HEK293 (cell line): ENCODE results near the gene PIGBOS1.
"Not testable (repeated sequence)": the region's sequence is repeated elsewhere in the genome, so short reads cannot be mapped to it uniquely, and the experiment has no call there.

Source experiments
- CTCF ChIP-seq: fragments of 450-650 bp; formaldehyde crosslinking; IDR thresholded peaks from 2 replicates; pipeline ENCODE4 v1.5.1; 2016; ENCODE audit warnings: missing biosample characterization, missing genetic modification characterization
- HOXA7 ChIP-seq: sonication (generic); formaldehyde crosslinking; IDR thresholded peaks from 2 replicates; pipeline ENCODE4 v1.8.1; 2022; ENCODE audit warnings: missing genetic modification reagents, borderline replicate concordance
- PBX3 ChIP-seq: sonication (generic); formaldehyde crosslinking; IDR thresholded peaks from 2 replicates; pipeline ENCODE4 v1.8.1; 2022; ENCODE audit warnings: mild to moderate bottlenecking, moderate library complexity, missing genetic modification reagents
- REST ChIP-seq: fragments of 450-650 bp; formaldehyde crosslinking; IDR thresholded peaks from 2 replicates; pipeline ENCODE4 v1.5.1; 2016; ENCODE audit warnings: missing biosample characterization, missing genetic modification characterization
- SALL2 ChIP-seq: fragments of 450-650 bp; formaldehyde crosslinking; IDR thresholded peaks from 2 replicates; pipeline ENCODE4 v1.5.0; 2017; ENCODE audit warnings: missing biosample characterization, mild to moderate bottlenecking, missing genetic modification characterization, borderline replicate concordance
- SETDB1 ChIP-seq: IDR thresholded peaks from one replicate; pipeline ENCODE4 v1.6.1; 2017; ENCODE audit warnings: mild to moderate bottlenecking, low read length, moderate library complexity, mixed read lengths; ENCODE audit not compliant: insufficient read length
- WT1 ChIP-seq: fragments of 450-650 bp; formaldehyde crosslinking; IDR thresholded peaks from 2 replicates; pipeline ENCODE4 v1.5.1; 2016; ENCODE audit warnings: missing biosample characterization, missing genetic modification characterization
- ZNF148 ChIP-seq: fragments of 450-650 bp; formaldehyde crosslinking; IDR thresholded peaks from 2 replicates; pipeline ENCODE4 v1.5.0; 2017; ENCODE audit warnings: missing biosample characterization, missing genetic modification characterization, borderline replicate concordance
- ZNF18 ChIP-seq: fragments of 450-650 bp; formaldehyde crosslinking; IDR thresholded peaks from 2 replicates; pipeline ENCODE4 v1.5.1; 2016; ENCODE audit warnings: missing biosample characterization, missing genetic modification characterization
- ZNF214 ChIP-seq: fragments of 450-650 bp; formaldehyde crosslinking; IDR thresholded peaks from 2 replicates; pipeline ENCODE4 v1.5.1; 2017; ENCODE audit warnings: missing biosample characterization, mild to moderate bottlenecking, missing genetic modification characterization, borderline replicate concordance
- ZNF274 ChIP-seq, 2 experiments: fragments of 200-500 bp in 1 of 2; fragments of 450-650 bp in 1 of 2; sonication (Bioruptor generic) in 1 of 2; formaldehyde crosslinking in 1 of 2; IDR thresholded peaks; 2 replicates each; pipeline versions ENCODE4 v1.5.1 to v1.6.1; 2014 to 2016; ENCODE audit warnings: borderline replicate concordance in 1 of 2, inconsistent platforms in 1 of 2, low read length in 1 of 2, missing biosample characterization in 1 of 2, missing genetic modification characterization in 1 of 2
- ZNF302 ChIP-seq: fragments of 450-650 bp; formaldehyde crosslinking; IDR thresholded peaks from 2 replicates; pipeline ENCODE4 v1.5.1; 2016; ENCODE audit warnings: missing biosample characterization, missing genetic modification characterization, low read depth
- ZNF433 ChIP-seq: fragments of 450-650 bp; formaldehyde crosslinking; IDR thresholded peaks from 2 replicates; pipeline ENCODE4 v1.5.1; 2016; ENCODE audit warnings: missing biosample characterization, missing genetic modification characterization, low read depth
- ZSCAN16 ChIP-seq: fragments of 450-650 bp; formaldehyde crosslinking; IDR thresholded peaks from 2 replicates; pipeline ENCODE4 v1.5.1; 2016; ENCODE audit warnings: missing biosample characterization, missing genetic modification characterization

GRCh38 chr15:55286442-55287189 is 32.3 kb downstream of the PIGBOS1 start:
- not testable (repeated sequence) for TF ChIP-seq ZNF214 (tag by site-specific recombination); CTCF (tag by site-specific recombination); ZNF148 (tag by site-specific recombination); REST (tag by site-specific recombination); SETDB1; ZSCAN16 (tag by site-specific recombination); ZNF274 (IDR thresholded peaks at IDR 0.05; ENCODE audit: low read length); ZNF274 (tag by site-specific recombination; IDR thresholded peaks at IDR 0.05; ENCODE audit: borderline replicate concordance); ZNF302 (tag by site-specific recombination); WT1 (tag by site-specific recombination); SALL2; ZNF18; ZNF433 (tag by site-specific recombination); HOXA7 (CRISPR knock-in tag); PBX3 (CRISPR knock-in tag)
